T follicular helper cell (primary cell): Measurements from ENCODE around the gene ARG2.

Experiments used
- DNase-seq: peaks from one replicate; pipeline ENCODE4 v3.0.0-alpha.2; 2020; ENCODE audit warnings: low read depth
- total RNA-seq, 2 experiments: gene quantifications; one replicate each; lab custom pipeline; 2026; lab: John Stamatoyannopoulos, UW

ARG2 gene
- total RNA-seq, result 0.66 to 2.2 reads per million in 2 experiments

DNA sequence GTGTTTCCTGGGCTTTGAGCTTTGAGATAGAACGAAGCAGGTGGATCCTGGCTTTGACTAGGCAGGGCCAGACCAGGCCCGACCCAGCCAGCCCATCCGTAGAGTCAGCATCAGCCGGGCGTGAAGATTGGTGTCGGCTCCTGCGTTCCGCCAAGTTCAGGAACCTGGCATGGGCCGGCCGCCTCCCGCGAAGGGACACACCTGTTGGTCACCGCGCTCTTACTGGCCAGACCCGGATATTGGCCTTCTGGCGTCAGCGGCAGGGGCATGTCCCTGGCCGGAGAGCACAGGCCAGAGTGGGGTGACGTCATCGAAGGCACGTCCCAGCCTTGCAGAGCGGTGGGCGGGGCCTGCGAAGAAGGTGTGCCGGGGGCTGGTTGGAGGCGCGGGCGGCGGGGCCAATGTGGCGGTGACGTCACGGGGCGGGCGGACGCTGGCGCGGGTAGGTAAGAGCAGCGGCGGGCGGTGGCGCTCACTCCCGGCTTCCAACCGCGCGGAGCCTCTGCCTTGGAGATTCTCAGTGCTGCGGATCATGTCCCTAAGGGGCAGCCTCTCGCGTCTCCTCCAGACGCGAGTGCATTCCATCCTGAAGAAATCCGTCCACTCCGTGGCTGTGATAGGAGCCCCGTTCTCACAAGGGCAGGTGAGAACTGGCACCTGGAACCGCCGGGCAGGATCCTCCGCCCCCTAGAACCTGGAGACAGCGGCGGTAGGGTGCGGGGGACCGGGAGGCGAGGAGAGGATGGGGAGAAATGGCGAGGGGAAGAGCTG, at the start of gene ARG2:
TSS of gene ARG2 (plus strand) at position 475 of the 771 bp plus-strand sequence. CDS start at position 533, 58 bp downstream.
- peak; percentile 97 for DNase-seq

DNA sequence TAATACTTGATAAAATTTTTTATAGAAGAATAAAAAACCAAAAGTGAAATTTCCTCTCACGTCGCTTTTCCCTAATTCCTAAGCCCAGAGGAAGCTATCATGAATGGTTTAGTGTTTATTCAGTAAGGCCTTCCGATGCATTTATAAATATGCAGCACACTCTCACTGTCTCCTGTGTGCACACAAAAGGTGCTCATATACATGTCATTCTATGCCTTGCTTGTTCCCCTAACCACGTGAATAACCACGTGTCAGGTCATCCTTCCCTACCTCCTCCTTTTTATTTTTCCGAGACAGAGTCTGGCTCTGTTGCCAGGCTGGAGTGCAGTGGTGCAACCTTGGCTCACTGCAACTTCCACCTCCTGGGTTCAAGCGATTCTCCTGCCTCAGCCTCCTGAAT, 49.3 kb upstream of the ARG2 start:
- DNase-seq, result no peak

DNA sequence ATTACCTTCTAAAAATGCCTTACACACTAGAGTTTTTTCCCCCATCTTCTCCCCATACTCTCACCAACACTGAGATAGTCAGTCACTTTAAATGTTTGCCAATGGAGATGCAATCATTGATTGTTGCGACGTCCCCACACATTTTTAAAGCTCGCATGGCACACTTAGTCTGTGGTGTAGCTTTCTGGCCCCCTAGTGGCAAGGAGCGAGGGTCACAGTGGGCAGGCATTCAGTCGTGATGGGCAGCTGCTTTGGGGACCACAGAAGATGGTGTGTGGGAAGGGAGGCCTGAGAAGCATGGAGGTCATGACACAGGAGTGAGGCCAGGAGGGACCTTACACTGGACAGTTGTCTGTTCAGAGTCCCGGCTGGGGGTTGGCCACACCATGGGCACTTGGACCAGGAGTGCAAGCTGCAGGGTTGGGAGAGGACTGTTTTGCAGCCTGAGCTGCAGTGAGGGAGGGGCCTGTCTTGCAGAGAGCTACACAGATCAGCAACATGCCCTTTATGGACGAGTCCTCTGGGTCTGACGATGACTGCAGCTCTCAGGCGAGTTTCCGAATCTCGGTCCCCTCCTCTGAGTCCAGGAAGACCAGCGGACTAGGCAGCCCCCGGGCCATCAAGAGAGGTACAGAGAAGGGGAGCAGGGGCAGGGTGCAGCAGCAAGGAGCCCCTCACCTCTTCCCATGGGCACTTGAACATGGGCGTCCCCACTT, 48.3 kb upstream of the ARG2 start:
- peak; percentile 50 for DNase-seq

DNA sequence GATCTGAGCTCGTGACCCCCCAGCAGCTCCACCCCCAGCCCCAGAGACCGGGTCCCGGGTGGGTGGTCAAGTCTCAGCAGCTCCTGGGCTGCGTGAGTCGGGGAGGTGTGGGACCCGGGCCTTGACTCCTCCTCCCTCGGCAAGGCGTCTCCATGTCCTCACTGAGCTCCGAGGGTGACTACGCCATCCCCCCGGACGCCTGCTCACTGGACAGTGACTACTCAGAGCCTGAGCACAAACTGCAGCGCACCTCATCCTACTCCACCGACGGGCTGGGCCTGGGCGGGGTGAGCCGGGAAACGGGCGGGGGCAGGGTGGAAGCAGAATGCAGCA, 47.8 kb upstream of the ARG2 start:
- DNase-seq, result no peak

DNA sequence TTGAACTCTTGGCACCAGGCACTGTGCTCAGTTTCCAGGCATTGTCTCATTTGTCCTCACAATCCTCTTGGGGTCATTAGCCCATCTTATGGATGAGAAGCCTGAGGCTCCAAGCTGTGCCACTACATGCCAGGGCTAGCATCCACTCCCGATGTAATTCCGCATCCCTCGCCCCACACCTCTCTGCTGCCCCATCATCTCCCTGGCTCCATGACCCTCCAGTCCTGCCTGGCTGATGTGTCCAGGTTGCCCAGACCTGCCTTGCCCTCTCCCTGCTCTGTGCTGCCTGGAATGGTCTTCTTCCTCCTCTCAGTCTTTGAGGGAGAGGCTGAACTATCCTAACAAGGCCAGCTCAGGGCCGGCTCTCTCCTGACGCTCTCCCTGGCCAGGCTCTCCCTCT, 47.1 kb upstream of the ARG2 start:
- no peak for DNase-seq

DNA sequence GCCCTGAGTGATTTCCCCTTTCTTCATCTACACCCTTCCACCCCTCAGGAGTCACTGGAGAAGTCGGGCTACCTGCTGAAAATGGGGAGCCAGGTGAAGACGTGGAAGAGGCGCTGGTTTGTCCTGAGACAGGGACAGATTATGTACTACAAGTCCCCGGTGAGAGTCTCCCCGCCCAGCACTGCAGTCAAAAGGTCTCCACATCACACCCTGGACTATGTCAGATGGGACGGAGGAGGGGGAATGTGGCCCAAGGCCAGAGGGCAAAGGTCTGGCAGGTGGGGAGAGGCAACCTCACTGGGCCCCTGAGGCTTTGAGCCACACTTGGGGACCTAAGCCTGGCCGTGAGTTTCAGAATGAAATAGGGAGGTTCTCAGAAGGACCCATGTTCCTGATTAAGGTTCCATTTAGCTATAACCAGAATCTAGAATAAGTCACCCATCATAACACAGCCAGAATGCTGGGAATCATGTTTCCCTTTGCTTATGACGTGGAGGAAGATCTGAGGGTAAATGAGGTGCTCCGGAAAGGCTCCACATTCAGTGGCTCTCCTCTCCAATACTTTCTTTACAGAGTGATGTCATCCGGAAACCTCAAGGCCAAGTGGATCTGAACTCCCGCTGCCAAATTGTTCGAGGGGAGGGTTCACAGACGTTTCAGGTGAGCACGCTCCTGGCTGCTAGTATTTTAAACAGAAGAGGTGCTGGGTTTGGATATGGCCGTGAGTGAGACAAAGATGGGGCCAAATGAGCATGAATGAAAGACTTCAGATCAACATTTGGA, 46.3 kb upstream of the ARG2 start:
- DNase-seq, result no peak

DNA sequence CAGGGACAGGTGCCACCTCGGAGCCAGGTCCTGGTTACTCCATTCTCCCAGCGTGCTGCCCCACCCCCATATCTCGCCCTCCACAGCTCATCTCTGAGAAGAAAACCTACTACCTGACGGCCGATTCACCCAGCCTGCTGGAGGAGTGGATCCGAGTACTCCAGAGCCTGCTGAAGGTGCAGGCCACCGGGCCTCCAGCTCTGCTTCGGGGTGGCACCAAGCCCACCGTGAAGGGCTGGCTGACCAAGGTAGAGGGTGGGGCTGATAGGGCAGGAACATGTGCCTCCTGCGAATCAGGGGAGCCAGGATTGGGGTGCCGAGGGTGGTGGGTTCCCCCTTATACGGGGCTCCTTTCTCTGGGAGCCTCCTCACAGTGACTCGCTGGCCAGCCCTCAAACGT, 45.6 kb upstream of the ARG2 start:
- no peak for DNase-seq

DNA sequence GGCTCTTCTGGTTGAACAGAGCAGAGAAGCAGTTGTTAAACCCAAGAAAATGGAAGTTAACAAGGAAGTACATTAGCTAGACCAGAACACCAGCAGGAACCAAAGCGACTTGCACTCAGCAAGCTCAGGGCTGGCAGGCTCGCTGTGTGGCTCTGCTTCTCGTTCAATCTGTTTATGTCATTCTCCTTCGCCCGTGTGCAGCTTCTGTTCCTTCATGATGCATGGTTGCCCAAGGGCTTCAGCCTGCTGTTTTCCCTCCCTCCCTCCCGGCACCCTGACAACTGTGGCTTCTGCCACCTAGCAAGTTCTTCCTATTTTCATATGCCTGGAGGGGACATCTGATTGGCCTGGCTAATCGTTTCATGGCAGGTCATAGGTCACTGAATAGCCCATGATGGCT, 44.9 kb upstream of the ARG2 start:
- DNase-seq, result no peak

DNA sequence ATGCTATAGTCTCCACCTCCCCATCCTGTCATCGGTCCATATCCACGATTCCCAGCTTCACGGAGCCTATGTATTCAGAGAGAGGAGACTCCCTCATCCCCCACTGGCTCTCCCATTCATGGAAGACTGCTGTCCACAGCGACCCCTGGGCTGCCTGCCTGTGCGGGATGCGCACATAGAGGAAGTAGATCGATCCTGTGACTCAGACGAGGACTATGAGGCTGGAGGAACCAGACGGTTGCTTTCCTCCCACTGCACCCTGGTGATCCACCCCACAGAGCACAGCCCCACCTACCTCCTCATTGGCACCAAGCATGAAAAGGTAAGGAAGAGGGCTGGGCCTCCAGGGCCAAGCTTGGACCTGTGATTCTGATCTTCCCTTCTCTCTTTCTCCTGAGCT, 44.0 kb upstream of the ARG2 start:
- DNase-seq, result no peak

DNA sequence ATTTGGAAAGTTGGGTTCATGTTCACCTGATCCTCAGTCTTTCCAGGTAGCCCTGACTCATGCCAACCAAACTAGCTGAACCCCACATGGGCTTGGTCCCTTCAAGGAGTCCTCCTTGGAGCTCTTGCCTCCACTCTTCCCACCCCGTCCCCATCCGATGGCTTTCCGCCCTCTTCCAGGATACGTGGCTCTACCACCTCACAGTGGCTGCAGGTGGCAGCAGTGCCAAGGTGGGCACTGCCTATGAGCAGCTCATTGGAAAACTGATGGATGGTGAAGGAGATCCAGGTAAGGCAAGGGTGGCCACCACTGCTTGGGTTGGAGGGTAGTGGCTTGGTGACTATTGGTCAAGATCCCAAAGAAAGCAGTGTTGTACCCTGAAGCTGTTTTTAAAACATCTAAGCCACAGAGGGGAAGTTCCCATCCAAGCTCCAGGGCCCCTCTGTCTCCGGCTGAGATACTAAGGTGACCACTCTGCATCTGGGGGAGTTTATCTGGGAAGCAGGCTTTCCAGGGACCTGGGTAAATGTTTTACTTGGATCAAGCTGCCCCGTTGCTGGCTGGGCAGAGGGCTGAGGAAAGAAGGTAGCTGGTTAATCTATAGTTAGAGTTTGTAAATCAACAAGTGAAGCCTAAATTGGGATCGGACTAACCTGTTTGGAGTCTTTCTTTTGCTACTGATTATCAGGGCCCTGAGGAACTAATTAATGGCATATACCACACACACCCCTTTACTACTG, 43.3 kb upstream of the ARG2 start:
- DNase-seq, result no peak

DNA sequence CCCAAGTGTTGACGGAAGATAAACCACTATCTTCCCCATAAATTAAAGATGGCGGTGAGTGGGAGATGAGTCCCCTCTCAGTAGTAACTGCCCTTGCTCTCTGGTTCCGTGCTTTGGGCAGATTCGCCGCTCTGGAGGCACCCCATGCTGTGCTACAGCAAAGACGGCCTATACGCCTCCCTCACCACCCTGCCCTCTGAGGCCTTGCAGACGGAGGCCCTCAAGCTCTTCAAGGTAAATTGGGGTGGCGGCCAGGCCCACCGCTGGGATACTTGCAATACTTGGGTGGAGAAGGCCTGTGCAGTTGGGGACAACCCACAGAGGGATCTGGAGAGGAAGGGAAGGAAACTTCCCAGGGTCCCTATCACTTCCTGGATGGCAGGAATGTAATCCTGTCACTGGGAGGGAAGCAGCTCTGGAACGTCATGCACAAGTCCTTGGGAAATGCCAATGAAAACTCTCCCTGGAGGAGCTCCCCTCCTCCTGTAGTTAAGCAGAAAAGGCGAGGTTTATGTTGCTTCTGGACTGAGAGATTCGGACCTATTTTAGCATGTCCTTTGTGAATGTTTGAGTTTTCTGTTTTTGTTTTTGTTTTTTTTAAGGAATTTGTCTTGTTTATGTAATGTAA, 42.4 kb upstream of the ARG2 start:
- DNase-seq, result no peak

DNA sequence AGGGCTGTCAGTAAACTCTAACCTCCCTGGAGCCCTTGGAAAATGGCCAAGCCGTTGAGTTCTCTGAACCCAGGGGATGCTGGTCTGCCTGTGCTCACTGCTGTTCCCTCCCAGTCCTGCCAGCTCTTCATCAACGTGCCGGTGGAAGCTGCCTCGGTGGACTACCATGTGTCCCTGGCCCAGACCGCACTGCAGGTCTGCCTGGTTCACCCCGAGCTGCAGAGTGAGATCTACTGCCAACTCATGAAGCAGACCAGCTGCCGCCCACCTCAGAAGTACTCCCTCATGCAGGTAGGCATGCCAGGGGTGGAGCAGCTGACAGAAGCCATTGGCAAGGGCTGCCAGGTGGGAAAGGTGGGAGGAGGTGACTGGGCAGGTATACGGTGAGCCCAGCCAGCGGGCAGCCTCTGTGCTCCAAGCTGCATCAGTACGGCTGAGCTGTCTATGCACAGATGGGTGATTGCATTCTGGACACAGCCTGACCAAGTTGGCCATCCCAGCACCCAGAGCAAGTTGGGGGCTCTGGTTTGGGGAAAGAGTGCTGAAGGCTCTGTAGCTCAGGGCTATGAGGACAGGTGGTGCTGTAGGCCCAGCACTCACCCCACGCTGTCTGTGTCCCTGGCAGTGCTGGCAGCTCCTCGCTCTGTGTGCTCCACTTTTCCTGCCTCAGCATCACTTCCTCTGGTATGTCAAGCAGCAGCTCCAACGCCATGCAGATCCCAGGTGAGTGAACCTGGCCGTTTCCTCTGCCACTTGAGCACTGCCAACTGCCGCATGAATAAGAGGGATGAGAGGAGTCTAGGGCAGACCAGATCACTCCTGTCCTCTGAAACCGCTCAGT, 41.6 kb upstream of the ARG2 start:
- no peak for DNase-seq

DNA sequence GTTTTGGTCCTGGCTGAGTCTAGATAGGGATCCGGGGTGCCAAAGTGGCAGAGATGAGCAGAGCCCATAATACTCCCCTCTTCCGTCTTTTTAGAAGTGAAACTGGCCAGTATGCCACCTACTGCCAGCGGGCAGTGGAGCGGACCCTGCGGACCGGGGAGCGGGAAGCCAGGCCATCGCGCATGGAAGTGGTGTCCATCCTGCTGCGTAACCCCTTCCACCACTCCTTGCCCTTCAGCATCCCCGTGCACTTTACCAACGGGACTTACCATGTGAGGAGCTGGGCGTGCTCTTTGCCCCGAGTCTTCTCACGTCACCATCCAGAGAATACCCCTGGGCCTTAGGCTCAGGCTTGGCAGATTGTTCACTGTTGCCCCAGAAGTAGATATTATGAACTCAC, 40.7 kb upstream of the ARG2 start:
- DNase-seq, result no peak

DNA sequence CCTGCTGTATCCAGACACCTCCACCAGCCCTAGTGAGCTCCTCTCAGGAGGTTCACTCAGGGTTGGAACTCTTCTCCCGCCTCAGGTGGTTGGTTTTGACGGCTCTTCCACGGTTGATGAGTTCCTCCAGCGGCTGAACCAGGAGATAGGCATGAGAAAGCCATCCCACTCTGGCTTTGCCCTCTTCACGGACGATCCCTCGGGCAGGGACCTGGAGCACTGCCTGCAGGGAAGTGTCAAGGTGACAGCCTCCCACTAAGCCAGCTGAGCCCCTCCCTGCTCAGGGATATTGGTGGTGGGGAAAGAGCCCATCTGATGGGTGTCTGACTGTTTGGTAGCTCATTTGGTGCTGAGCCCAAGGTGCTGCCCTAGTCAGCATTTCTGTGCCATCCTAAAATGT, 40.1 kb upstream of the ARG2 start:
- DNase-seq, result no peak

DNA sequence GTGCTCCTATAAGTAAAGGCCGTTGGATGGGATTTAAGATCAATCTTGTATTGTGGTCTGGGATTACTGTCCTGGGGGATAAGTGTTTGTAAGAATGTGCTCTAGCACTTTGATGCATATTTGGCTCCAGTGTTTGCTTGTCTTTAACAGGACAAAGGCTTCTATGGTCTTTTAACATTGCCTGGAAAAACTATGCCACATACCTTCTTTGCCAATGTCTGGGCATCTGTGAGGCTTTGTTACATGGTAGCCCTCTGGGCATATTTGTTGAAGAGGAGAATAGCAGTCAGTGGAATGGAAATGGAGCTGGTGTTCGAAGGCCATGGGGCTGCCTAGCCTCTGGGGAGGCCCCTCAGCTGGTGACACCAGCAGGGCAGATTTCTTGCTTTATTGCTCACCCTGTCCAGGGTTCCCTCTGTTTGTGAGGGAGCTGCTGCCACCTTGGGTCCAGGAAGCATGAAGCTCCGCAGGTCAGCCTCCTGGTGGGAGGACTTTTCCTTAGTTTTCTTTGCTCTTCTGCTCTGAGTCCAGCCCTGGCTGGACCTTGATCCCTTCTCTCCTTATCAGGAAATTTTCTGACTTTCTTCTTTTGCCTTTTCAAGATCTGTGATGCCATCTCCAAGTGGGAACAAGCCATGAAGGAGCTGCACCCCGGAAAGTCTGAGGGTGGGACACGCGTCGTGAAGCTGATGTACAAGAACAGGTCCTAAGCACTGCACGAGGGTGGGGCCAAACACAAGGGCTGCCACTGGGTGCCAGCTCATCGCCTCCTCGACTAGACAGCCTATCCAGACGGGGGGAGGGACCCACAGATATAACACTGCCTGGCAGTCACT, 39.2 kb upstream of the ARG2 start:
- DNase-seq, result no peak

DNA sequence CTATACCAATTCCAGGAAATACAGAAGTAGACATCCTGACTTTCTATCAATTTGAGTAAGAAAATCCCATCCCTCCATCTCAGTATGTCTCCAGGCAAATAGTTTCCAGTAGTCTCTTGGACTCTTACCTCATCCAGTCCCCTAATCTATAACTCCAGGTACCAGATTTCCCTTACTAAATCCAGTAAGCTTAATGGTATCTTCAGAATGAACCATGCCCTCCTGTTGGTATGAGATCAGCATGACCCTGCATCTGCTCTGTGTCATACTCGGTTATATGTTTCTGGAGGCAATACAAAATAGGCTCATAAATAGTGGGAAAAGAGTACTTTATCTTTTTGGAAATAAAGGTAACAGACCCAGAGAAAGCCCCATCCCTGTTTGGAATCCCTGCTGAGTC, 38.1 kb upstream of the ARG2 start:
- DNase-seq, result no peak

DNA sequence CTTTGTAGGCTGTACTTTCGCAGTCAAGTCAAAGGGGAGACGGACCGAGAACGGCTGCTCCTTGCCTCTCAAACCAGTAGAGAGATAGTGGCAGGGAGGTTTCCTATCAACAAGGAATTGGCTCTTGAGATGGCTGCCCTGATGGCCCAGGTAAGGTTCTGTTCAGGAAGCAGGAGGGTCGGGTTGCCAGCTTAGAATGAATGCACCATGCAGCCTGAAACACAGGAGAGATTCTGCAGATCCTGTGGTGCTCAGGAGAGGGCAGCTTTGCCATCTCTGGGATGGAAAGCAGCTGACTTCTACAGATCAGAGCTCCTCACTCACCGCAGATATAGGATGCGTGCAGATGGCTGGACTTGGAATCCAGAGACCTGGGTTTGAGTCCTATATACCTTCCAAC, 37.7 kb upstream of the ARG2 start:
- DNase-seq, result no peak

DNA sequence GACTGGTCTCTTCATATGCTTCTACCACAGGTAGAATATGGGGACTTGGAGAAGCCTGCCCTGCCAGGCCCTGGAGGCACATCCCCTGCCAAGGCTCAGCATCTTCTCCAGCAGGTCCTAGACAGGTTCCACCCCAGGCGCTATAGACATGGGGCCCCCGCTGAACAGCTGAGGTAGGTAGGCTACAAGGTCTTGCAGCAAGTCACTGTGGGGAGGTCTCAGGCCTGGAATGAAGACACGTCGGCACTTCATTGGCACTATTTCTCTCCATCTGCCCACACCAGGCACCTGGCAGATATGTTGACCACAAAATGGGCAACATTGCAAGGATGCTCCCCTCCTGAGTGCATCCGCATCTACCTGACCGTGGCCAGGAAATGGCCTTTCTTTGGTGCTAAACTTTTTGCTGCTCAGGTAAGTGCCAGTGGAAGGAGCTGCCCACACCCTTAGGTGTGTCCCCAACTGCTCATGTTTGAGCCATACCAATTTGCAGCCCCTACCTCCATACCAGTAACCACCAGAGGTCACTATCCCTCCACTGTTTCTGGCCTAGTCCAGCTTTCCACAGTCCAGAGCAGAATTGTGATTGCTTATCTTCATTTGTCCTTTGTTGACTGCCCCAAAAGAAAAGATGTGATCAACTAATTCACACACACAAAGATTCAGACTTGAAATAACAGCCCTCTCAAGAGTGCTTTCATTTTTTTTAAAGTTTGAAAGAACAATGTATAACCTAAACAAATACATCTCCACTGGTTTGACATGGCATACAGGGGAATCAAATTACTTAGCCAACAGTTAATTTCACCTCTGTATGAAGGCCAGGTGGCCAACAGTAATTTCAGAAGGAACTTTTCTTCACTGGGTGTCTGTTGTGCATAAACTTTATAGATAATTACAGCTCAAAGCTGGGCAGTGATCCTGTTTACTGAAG, 35.7 kb upstream of the ARG2 start:
- DNase-seq, result no peak

DNA sequence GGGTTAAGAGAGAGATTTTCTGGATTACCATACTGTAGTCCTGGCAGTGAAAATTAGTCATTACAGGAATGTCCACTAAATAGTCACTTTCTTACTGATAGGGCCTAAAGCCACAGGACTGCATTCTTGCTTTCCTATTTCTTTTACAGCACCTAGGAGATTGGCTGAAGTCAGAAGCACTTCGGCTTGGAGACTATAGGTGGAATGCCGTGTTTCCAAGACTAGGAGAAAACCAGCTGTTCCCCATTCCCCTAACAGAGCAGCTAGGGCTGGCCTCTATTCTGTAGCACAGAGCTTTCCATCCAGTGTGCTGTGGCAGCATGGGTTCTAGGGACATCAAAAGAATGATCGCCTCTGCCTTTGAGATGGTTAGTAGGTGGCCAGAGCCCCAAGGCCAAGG, 34.7 kb upstream of the ARG2 start:
- DNase-seq, result no peak
